GM19397 (cell line): ENCODE data around the gene NOP53.
"Not testable (repeated sequence)": the region's sequence is repeated elsewhere in the genome, so short reads cannot be mapped to it uniquely, and the experiment has no call there.

ENCODE experiments used
- ATAC-seq: cut with Tn5 transposase; IDR thresholded peaks from one replicate; pipeline ENCODE4 v1.9.1; 2021; ENCODE audit warnings: mild to moderate bottlenecking, moderate library complexity; ENCODE audit not compliant: unreplicated experiment

Gene NOP53

GRCh38 chr19:47803671-47804070 is 58.3 kb downstream of the NOP53 start:
- not testable (repeated sequence) for ATAC-seq

GRCh38 chr19:47804451-47804850 is 59.1 kb downstream of the NOP53 start, which contains the start of gene TPRX1:
Gene TPRX1, minus strand, starts transcription at chr19:47804551. Its CDS starts 12 bp downstream, at chr19:47804539.
- not testable (repeated sequence) for ATAC-seq

- no peak for ATAC-seq
Observed at GRCh38 chr19:47805313-47805712, 60.0 kb downstream of the NOP53 start.

GRCh38 chr19:47806435-47806834 is 61.1 kb downstream of the NOP53 start:
- no peak for ATAC-seq
